ENCODE results near the gene FRAT2. TPM values are rescaled to one million over a fixed set of nuclear protein-coding genes. Genes with fewer than 3 reads are reported as not detected.
A peak's percentile ranks its signal among the peaks of the same experiment; 100 is the strongest.

The FRAT2 gene
- total RNA-seq, result 10 to 100 TPM; 19.0 to 31.7 (median 24.0) TPM

GRCh38 chr10:97334370-97335175 lies at the start of gene FRAT2:
TSS of gene FRAT2 (minus strand) at chr10:97334729. CDS start at chr10:97334572, 157 bp downstream.
- Histone ChIP-seq H3K27ac (peak within 1 kb of the TSS; percentile 91 to 98 (median 94)), H3K9me3 (no peaks in the 10 kb centered on the region), H3K36me3 (peaks cover 0 to 3% (median 0%) of the 10 kb centered on the region in 3 donors), H3K4me3 (peak within 1 kb of the TSS; percentile 74 to 99 (median 93)), H3K27me3 (no peaks in the 10 kb centered on the region), H3K4me1 (peaks cover 0 to 27% (median 11%) of the 10 kb centered on the region in 4 donors)
- DNase-seq, result peak; percentile 89 to 97 (median 95)
- peak in 3 of 6 experiments; percentile 6 to 25 (median 23) for TF ChIP-seq CTCF (IDR thresholded peaks at IDR 0.05)
- TF ChIP-seq POLR2A (IDR thresholded peaks at IDR 0.05), result peak; percentile 91 to 93

GRCh38 chr10:97384156-97384555 lies 49.6 kb upstream of the FRAT2 start:
- Histone ChIP-seq H3K4me1 (peaks cover 0 to 13% (median 3%) of the 10 kb centered on the region in 4 donors), H3K27ac (no peak overlapping the region), H3K4me3 (no peak overlapping the region), H3K9me3 (no peaks in the 10 kb centered on the region), H3K36me3 (peaks cover 0 to 21% (median 0%) of the 10 kb centered on the region in 3 donors), H3K27me3 (no peaks in the 10 kb centered on the region)
- DNase-seq, result no peak
- TF ChIP-seq POLR2A (IDR thresholded peaks at IDR 0.05) (no peak), CTCF (IDR thresholded peaks at IDR 0.05) (no peak)

- no peak for DNase-seq
- no peak for TF ChIP-seq CTCF (IDR thresholded peaks at IDR 0.05)
- TF ChIP-seq POLR2A (IDR thresholded peaks at IDR 0.05), result no peak
- no peak overlapping the region for H3K27ac ChIP-seq
- H3K4me3 ChIP-seq, result no peak overlapping the region
- H3K4me1 ChIP-seq, result peaks cover 0 to 13% (median 3%) of the 10 kb centered on the region in 4 donors
- peaks cover 0 to 18% (median 0%) of the 10 kb centered on the region in 3 donors for H3K36me3 ChIP-seq
- no peaks in the 10 kb centered on the region for H3K9me3 ChIP-seq
- H3K27me3 ChIP-seq, result no peaks in the 10 kb centered on the region
These were observed 48.6 kb upstream of the FRAT2 start for GRCh38 chr10:97383159-97383558.

- no peaks in the 10 kb centered on the region for H3K9me3 ChIP-seq
- no peak for DNase-seq
- H3K4me1 ChIP-seq, result peaks cover 0 to 13% (median 3%) of the 10 kb centered on the region in 4 donors
- peaks cover 0 to 20% (median 0%) of the 10 kb centered on the region in 3 donors for H3K36me3 ChIP-seq
- no peaks in the 10 kb centered on the region for H3K27me3 ChIP-seq
- no peak overlapping the region for H3K4me3 ChIP-seq
- no peak overlapping the region for H3K27ac ChIP-seq
- no peak for TF ChIP-seq POLR2A (IDR thresholded peaks at IDR 0.05)
- TF ChIP-seq CTCF (IDR thresholded peaks at IDR 0.05), result no peak
These were observed 47.1 kb upstream of the FRAT2 start for GRCh38 chr10:97381626-97382025.

GRCh38 chr10:97380516-97380915 lies 46.0 kb upstream of the FRAT2 start:
- Histone ChIP-seq H3K4me1 (peaks cover 0 to 13% (median 3%) of the 10 kb centered on the region in 4 donors), H3K36me3 (peaks cover 0 to 20% (median 0%) of the 10 kb centered on the region in 3 donors)
- peak in 2 of 3 donors; percentile 83 to 84 for DNase-seq

More at GRCh38 chr10:97380516-97380915, 46.0 kb upstream of the FRAT2 start:
- H3K27ac ChIP-seq, result peak overlapping the region in 2 of 4 donors; percentile 50 to 60
- TF ChIP-seq POLR2A (IDR thresholded peaks at IDR 0.05) (no peak), CTCF (IDR thresholded peaks at IDR 0.05) (no peak)
- no peaks in the 10 kb centered on the region for H3K27me3 ChIP-seq
- no peak overlapping the region for H3K4me3 ChIP-seq
- no peaks in the 10 kb centered on the region for H3K9me3 ChIP-seq
